H7 (cell line): Measurements from ENCODE around the gene SPAG4. TPM values are rescaled to one million over a fixed set of nuclear protein-coding genes. Genes with fewer than 3 reads are reported as not detected.

Source experiments
- DNase-seq: peaks from one replicate; pipeline ENCODE4 v3.0.0; 2012
- H3K27me3 ChIP-seq: 2 replicates; pipeline ENCODE4 v1.6.0; 2011; ENCODE audit warnings: mild to moderate bottlenecking, low read length; ENCODE audit not compliant: control insufficient read depth, insufficient read depth
- H3K36me3 ChIP-seq: replicated peaks from 2 replicates; pipeline ENCODE4 v1.5.1; 2011; ENCODE audit warnings: low read length; ENCODE audit not compliant: control insufficient read depth, insufficient read depth
- H3K4me3 ChIP-seq: 2 replicates; pipeline ENCODE4 v1.5.1; 2011; ENCODE audit warnings: low read depth, mild to moderate bottlenecking, control low read depth, low read length, moderate library complexity; ENCODE audit not compliant: insufficient read depth
- total RNA-seq: library from RNA; depleted of rRNA; stranded (reverse); fragments of >200 nt; shearing (Covaris generic); gene quantifications from 2 replicates; pipeline ENCODE4 v1.2.3, GENCODE V29; 2014; rRNA removed

The SPAG4 gene
- total RNA-seq: 6.1 and 8.0 TPM in 2 replicates

GRCh38 chr20:35615667-35616464 is at the start of gene SPAG4:
TSS of gene SPAG4 (plus strand) at chr20:35615829. CDS start at chr20:35616004, 175 bp downstream.
- Histone ChIP-seq H3K36me3 (no peaks in the 10 kb centered on the region; the same call in 1 of the 2 replicates), H3K4me3 (peak within 1 kb of the TSS; percentile 70), H3K27me3 (peaks cover 24% of the 10 kb centered on the region)
- DNase-seq: peak; percentile 100

GRCh38 chr20:35568645-35569044 is 47.0 kb upstream of the SPAG4 start:
- DNase-seq: peak; percentile 75
- no peak overlapping the region for H3K4me3 ChIP-seq

GRCh38 chr20:35571555-35571954 is 44.1 kb upstream of the SPAG4 start:
- DNase-seq: no peak
- no peaks in the 10 kb centered on the region for H3K27me3 ChIP-seq
- H3K36me3 ChIP-seq: no peaks in the 10 kb centered on the region
- H3K4me3 ChIP-seq: no peak overlapping the region

More at GRCh38 chr20:35568645-35569044, 47.0 kb upstream of the SPAG4 start:
- H3K27me3 ChIP-seq: no peaks in the 10 kb centered on the region
- no peaks in the 10 kb centered on the region for H3K36me3 ChIP-seq

- DNase-seq: no peak
- Histone ChIP-seq H3K4me3 (no peak overlapping the region), H3K36me3 (no peaks in the 10 kb centered on the region), H3K27me3 (no peaks in the 10 kb centered on the region)
Measured at GRCh38 chr20:35572838-35573237, 42.8 kb upstream of the SPAG4 start.

- DNase-seq: no peak
- no peak overlapping the region for H3K4me3 ChIP-seq
Measured at GRCh38 chr20:35575958-35576357, 39.7 kb upstream of the SPAG4 start.

GRCh38 chr20:35576816-35577215 is 38.8 kb upstream of the SPAG4 start:
- DNase-seq: no peak
- no peaks in the 10 kb centered on the region for H3K27me3 ChIP-seq
- H3K36me3 ChIP-seq: no peaks in the 10 kb centered on the region
- H3K4me3 ChIP-seq: no peak overlapping the region

More at GRCh38 chr20:35575958-35576357, 39.7 kb upstream of the SPAG4 start:
- H3K27me3 ChIP-seq: no peaks in the 10 kb centered on the region
- H3K36me3 ChIP-seq: no peaks in the 10 kb centered on the region

- no peaks in the 10 kb centered on the region for H3K27me3 ChIP-seq
- H3K4me3 ChIP-seq: no peak overlapping the region
- no peak for DNase-seq
- H3K36me3 ChIP-seq: no peaks in the 10 kb centered on the region
Measured at GRCh38 chr20:35578469-35578868, 37.2 kb upstream of the SPAG4 start.

GRCh38 chr20:35579196-35579595 is 36.4 kb upstream of the SPAG4 start:
- Histone ChIP-seq H3K4me3 (no peak overlapping the region), H3K27me3 (no peaks in the 10 kb centered on the region), H3K36me3 (no peaks in the 10 kb centered on the region)
- DNase-seq: no peak

- H3K4me3 ChIP-seq: no peak overlapping the region
- no peak for DNase-seq
- no peaks in the 10 kb centered on the region for H3K36me3 ChIP-seq
- H3K27me3 ChIP-seq: no peaks in the 10 kb centered on the region
Measured at GRCh38 chr20:35582131-35582530, 33.5 kb upstream of the SPAG4 start.

GRCh38 chr20:35582741-35583404 is 32.8 kb upstream of the SPAG4 start:
- Histone ChIP-seq H3K4me3 (no peak overlapping the region), H3K27me3 (no peaks in the 10 kb centered on the region), H3K36me3 (no peaks in the 10 kb centered on the region)
- DNase-seq: no peak

- Histone ChIP-seq H3K36me3 (no peaks in the 10 kb centered on the region), H3K4me3 (no peak overlapping the region), H3K27me3 (no peaks in the 10 kb centered on the region)
- no peak for DNase-seq
Measured at GRCh38 chr20:35583636-35584560, 31.7 kb upstream of the SPAG4 start.

GRCh38 chr20:35586751-35587425 is 28.7 kb upstream of the SPAG4 start:
- H3K36me3 ChIP-seq: no peaks in the 10 kb centered on the region
- no peak overlapping the region for H3K4me3 ChIP-seq
- H3K27me3 ChIP-seq: no peaks in the 10 kb centered on the region
- no peak for DNase-seq

GRCh38 chr20:35587436-35587835 is 28.2 kb upstream of the SPAG4 start:
- H3K4me3 ChIP-seq: no peak overlapping the region
- DNase-seq: no peak
- no peaks in the 10 kb centered on the region for H3K27me3 ChIP-seq
- H3K36me3 ChIP-seq: no peaks in the 10 kb centered on the region

GRCh38 chr20:35588397-35588796 is 27.2 kb upstream of the SPAG4 start:
- H3K36me3 ChIP-seq: no peaks in the 10 kb centered on the region
- no peak overlapping the region for H3K4me3 ChIP-seq
- no peaks in the 10 kb centered on the region for H3K27me3 ChIP-seq
- DNase-seq: no peak
